Breast epithelium (tissue), 3 donors: ENCODE data around the gene RPS14.

Experiments used
- CTCF ChIP-seq, 3 donors: fragments of 450-650 bp; IDR thresholded peaks; one replicate each; pipeline ENCODE4 v1.5.1; 2016 to 2017; ENCODE audit warnings: antibody characterized with exemption in 3 of 3, mild to moderate bottlenecking in 3 of 3, moderate library complexity in 3 of 3
- POLR2A ChIP-seq: fragments of 450-650 bp; IDR thresholded peaks from one replicate; pipeline ENCODE4 v1.6.1; 2016; ENCODE audit warnings: antibody characterized with exemption, mild to moderate bottlenecking, moderate library complexity
- POLR2AphosphoS5 ChIP-seq, 3 donors: sonication (generic); formaldehyde crosslinking; IDR thresholded peaks; one replicate each; pipeline ENCODE4 v1.6.1; 2017; ENCODE audit warnings: antibody characterized with exemption in 3 of 3

DNA sequence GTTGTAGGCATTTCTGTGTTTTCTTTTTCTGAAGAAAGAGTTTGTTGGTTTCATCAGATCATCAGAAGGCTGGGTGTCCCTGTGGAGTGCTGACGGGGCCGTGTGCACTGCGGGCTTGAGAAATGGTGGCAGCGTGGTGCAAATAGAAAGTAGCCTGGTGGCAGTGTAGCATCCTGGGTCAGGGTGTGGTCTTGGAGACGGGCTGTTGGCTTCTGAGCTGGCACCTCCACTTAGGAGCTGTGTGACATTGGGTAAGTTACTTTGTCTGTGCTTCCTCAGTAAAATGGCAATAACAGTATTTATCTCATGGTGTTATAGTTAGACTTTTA lies 48.4 kb upstream of the RPS14 start:
- no peak for TF ChIP-seq CTCF (IDR thresholded peaks at IDR 0.05)
- no peak for TF ChIP-seq POLR2AphosphoS5 (IDR thresholded peaks at IDR 0.05)
- no peak for TF ChIP-seq POLR2A
